Mucosa of descending colon (tissue), 3 donors: ENCODE measurements around the gene ANK3. TPM values are rescaled to one million over a fixed set of nuclear protein-coding genes. Genes with fewer than 3 reads are reported as not detected.

Source experiments
- ATAC-seq: fragments of 200-7000 bp; cut with Tn5 transposase; one replicate; pipeline ENCODE4 v1.9.1; 2020; ENCODE audit warnings: mild to moderate bottlenecking, moderate library complexity
- DNase-seq, 3 donors: peaks; one replicate each; pipeline ENCODE4 v3.0.0-alpha.2; 2020
- H3K36me3 ChIP-seq: fragments of 200-600 bp; one replicate; pipeline ENCODE4 v1.8.0; 2021; ENCODE audit warnings: low read depth, mild to moderate bottlenecking
- H3K4me1 ChIP-seq: fragments of 200-600 bp; one replicate; pipeline ENCODE4 v1.8.0; 2021; ENCODE audit warnings: low read depth, mild to moderate bottlenecking
- H3K4me3 ChIP-seq: fragments of 200-600 bp; one replicate; pipeline ENCODE4 v1.8.0; 2021; ENCODE audit warnings: mild to moderate bottlenecking
- H3K9me3 ChIP-seq: fragments of 200-600 bp; one replicate; pipeline ENCODE4 v1.8.0; 2021; ENCODE audit warnings: mild to moderate bottlenecking
- CTCF ChIP-seq: fragments of 200-600 bp; IDR thresholded peaks from one replicate; pipeline ENCODE4 v1.8.0; 2022; ENCODE audit warnings: antibody characterized with exemption, mild to moderate bottlenecking
- intact Hi-C, 2 donors: fragments of 100-400 bp; cut with DNase I in 1 of 2; cut with micrococcal nuclease in 1 of 2; formaldehyde crosslinking; loops; one replicate each; pipeline versions ENCODE4 v1.11.0 to v1.11.1; 2022; cut with DNase I, micrococcal nuclease
- total RNA-seq, 3 donors: library from RNA; stranded (reverse); fragmentation: NEBNext Ultra II Directional in 2 of 3; extraction: Animal tissue kit (Norgen Biotek cat#: 25700) in 2 of 3; gene quantifications; one replicate each; pipeline versions ENCODE4 v1.2.1 to v1.2.4, GENCODE V29; 2021 to 2023
- donor health status: DM: no; HTN: no; CAD: no; lungs with moderate emphysema.
- donor health status: DM: no; HTN: no; CAD: no.
- donor health status: DM: no; HTN: yes; CAD: no.

ANK3 gene
- total RNA-seq, 3 donors from 2014 or later, result 67.7 to 145 (median 74.0) TPM

- DNase-seq (no peak), ATAC-seq (no peak)
- intact Hi-C loops, result no loop called here
- Histone ChIP-seq H3K4me3 (no peak overlapping the region), H3K4me1 (no peaks in the 10 kb centered on the region), H3K36me3 (no peaks in the 10 kb centered on the region), H3K9me3 (no peaks in the 10 kb centered on the region)
- TF ChIP-seq CTCF, result no peak
Observed at GRCh38 chr10:60262647-60263126, 127.0 kb downstream of the ANK3 start.

- H3K4me1 ChIP-seq, result no peaks in the 10 kb centered on the region
- ATAC-seq, result no peak
- intact Hi-C loops, result no loop called here
Observed at GRCh38 chr10:60260321-60260720, 129.4 kb downstream of the ANK3 start.

GRCh38 chr10:60258429-60258797, 131.3 kb downstream of the ANK3 start:
- DNase-seq (no peak), ATAC-seq (no peak)
- no peak overlapping the region for H3K4me3 ChIP-seq
- no peaks in the 10 kb centered on the region for H3K9me3 ChIP-seq
- no peaks in the 10 kb centered on the region for H3K36me3 ChIP-seq
- no peaks in the 10 kb centered on the region for H3K4me1 ChIP-seq
- intact Hi-C loops, result no loop called here
- no peak for TF ChIP-seq CTCF

More at GRCh38 chr10:60260321-60260720, 129.4 kb downstream of the ANK3 start:
- Histone ChIP-seq H3K9me3 (no peaks in the 10 kb centered on the region), H3K36me3 (no peaks in the 10 kb centered on the region), H3K4me3 (no peak overlapping the region)
- DNase-seq, result no peak
- no peak for TF ChIP-seq CTCF

- Histone ChIP-seq H3K36me3 (no peaks in the 10 kb centered on the region), H3K4me3 (no peak overlapping the region), H3K9me3 (no peaks in the 10 kb centered on the region), H3K4me1 (no peaks in the 10 kb centered on the region)
- no peak for ATAC-seq
- no peak for DNase-seq
- intact Hi-C loops, result no loop called here
- no peak for TF ChIP-seq CTCF
Observed at GRCh38 chr10:60257767-60258428, 131.8 kb downstream of the ANK3 start.

GRCh38 chr10:60254776-60255175, 134.9 kb downstream of the ANK3 start:
- intact Hi-C loops, result no loop called here
- Histone ChIP-seq H3K4me1 (no peaks in the 10 kb centered on the region), H3K9me3 (no peaks in the 10 kb centered on the region), H3K36me3 (no peaks in the 10 kb centered on the region), H3K4me3 (no peak overlapping the region)
- no peak for TF ChIP-seq CTCF
- ATAC-seq (no peak), DNase-seq (no peak)
